Activated CD4-positive, alpha-beta T cell treated with anti-CD3 and anti-CD28 coated beads for 36 hours (primary cell): ENCODE data around the gene ADGRD1. TPM values are rescaled to one million over a fixed set of nuclear protein-coding genes. Genes with fewer than 3 reads are reported as not detected.
"Not testable (repeated sequence)": the region's sequence is repeated elsewhere in the genome, so short reads cannot be mapped to it uniquely, and the experiment has no call there.

ENCODE experiments used
- ATAC-seq: fragments of 200-7000 bp; cut with Tn5 transposase; one replicate; pipeline ENCODE4 v1.10.0; 2021; ENCODE audit warnings: mild to moderate bottlenecking, moderate library complexity
- CTCF ChIA-PET: fragments of 350-600 bp; sonication (Branson Sonifier 250); formaldehyde crosslinking; loops from one replicate; lab custom pipeline; 2021; ENCODE audit warnings: antibody characterized with exemption; lab: Charles Lee
- POLR2A ChIA-PET: fragments of 350-600 bp; sonication (Branson Sonifier 250); formaldehyde crosslinking; loops from one replicate; lab custom pipeline; 2021; ENCODE audit warnings: antibody characterized with exemption, inconsistent platforms; lab: Charles Lee
- DNase-seq: peaks from one replicate; pipeline ENCODE4 v3.0.0-alpha.2; 2020
- H3K27ac Mint-ChIP-seq: one replicate; pipeline ENCODE4 v1.8.0; 2021; ENCODE audit warnings: mixed read lengths
- H3K27me3 Mint-ChIP-seq: one replicate; pipeline ENCODE4 v1.8.0; 2021; ENCODE audit warnings: mixed read lengths
- H3K36me3 Mint-ChIP-seq: one replicate; pipeline ENCODE4 v1.8.0; 2021; ENCODE audit warnings: low read depth, mixed read lengths
- H3K4me1 Mint-ChIP-seq: one replicate; pipeline ENCODE4 v1.8.0; 2021; ENCODE audit warnings: mixed read lengths
- H3K4me3 Mint-ChIP-seq: one replicate; pipeline ENCODE4 v1.8.0; 2021; ENCODE audit warnings: mild to moderate bottlenecking, moderate library complexity, mixed read lengths
- H3K9me3 Mint-ChIP-seq: one replicate; pipeline ENCODE4 v1.8.0; 2021; ENCODE audit warnings: low read depth, mixed read lengths
- intact Hi-C, 2 experiments: fragments of 100-400 bp; cut with DNase I in 1 of 2; cut with micrococcal nuclease in 1 of 2; formaldehyde crosslinking; loops; one replicate each; pipeline versions ENCODE4 v1.14.2 to v1.15.1; 2022 to 2024; cut with DNase I, micrococcal nuclease
- total RNA-seq, 2 experiments: library from RNA; stranded (reverse); gene quantifications; one replicate each; pipeline ENCODE4 v1.2.3, GENCODE V29; 2021

ADGRD1 gene
- total RNA-seq, 2 experiments from 2014 or later, result 1.8 to 2.3 TPM

GRCh38 chr12:131122631-131123030 is 168.9 kb downstream of the ADGRD1 start:
- Mint-ChIP-seq H3K4me1 (no peaks in the 10 kb centered on the region), H3K27ac (no peak overlapping the region), H3K4me3 (no peak overlapping the region), H3K27me3 (no peaks in the 10 kb centered on the region), H3K36me3 (no peaks in the 10 kb centered on the region), H3K9me3 (no peaks in the 10 kb centered on the region)
- DNase-seq (no peak), ATAC-seq (no peak)
- intact Hi-C loops, result no loop called here
- CTCF ChIA-PET, result interaction anchor here (2.8 kb wide), 1 partner anchor 17 kb away, joined by 15 read pairs; no protein-coding TSS in a partner anchor
- POLR2A ChIA-PET, result no interaction called here

- ATAC-seq, result no peak
- no peak for DNase-seq
- Mint-ChIP-seq H3K4me1 (no peaks in the 10 kb centered on the region), H3K36me3 (no peaks in the 10 kb centered on the region), H3K4me3 (no peak overlapping the region), H3K27ac (no peak overlapping the region), H3K27me3 (no peaks in the 10 kb centered on the region), H3K9me3 (no peaks in the 10 kb centered on the region)
- CTCF ChIA-PET, result interaction anchor here (0.7 to 2.8 kb wide), 2 partner anchors 19 to 759 kb away, joined by 3 to 15 read pairs; no protein-coding TSS in a partner anchor
- POLR2A ChIA-PET, result no interaction called here
- intact Hi-C loops, result no loop called here
Observed at GRCh38 chr12:131123817-131124216, 170.1 kb downstream of the ADGRD1 start.

GRCh38 chr12:131124487-131125280 is 171.0 kb downstream of the ADGRD1 start:
- no peak overlapping the region for H3K27ac Mint-ChIP-seq

GRCh38 chr12:131126662-131127173 is 173.0 kb downstream of the ADGRD1 start:
- no peak for DNase-seq
- no peaks in the 10 kb centered on the region for H3K4me1 Mint-ChIP-seq
- H3K4me3 Mint-ChIP-seq, result no peak overlapping the region
- H3K27me3 Mint-ChIP-seq, result no peaks in the 10 kb centered on the region
- no peak for ATAC-seq
- CTCF ChIA-PET, result interaction anchor here (1.0 to 1.9 kb wide), 3 partner anchors 16 to 23 kb away, joined by 3 to 10 read pairs (median 7); no protein-coding TSS in a partner anchor
- intact Hi-C loops, result no loop called here
- POLR2A ChIA-PET, result interaction anchor here (1.2 kb wide), 1 partner anchor 21 kb away, joined by 3 read pairs; no protein-coding TSS in a partner anchor
- no peaks in the 10 kb centered on the region for H3K36me3 Mint-ChIP-seq
- H3K27ac Mint-ChIP-seq, result no peak overlapping the region
- H3K9me3 Mint-ChIP-seq, result no peaks in the 10 kb centered on the region

More at GRCh38 chr12:131124487-131125280, 171.0 kb downstream of the ADGRD1 start:
- Mint-ChIP-seq H3K27me3 (no peaks in the 10 kb centered on the region), H3K4me1 (no peaks in the 10 kb centered on the region), H3K9me3 (no peaks in the 10 kb centered on the region), H3K4me3 (no peak overlapping the region), H3K36me3 (no peaks in the 10 kb centered on the region)
- ChIA-PET CTCF (interaction anchor here (0.7 to 2.8 kb wide), 2 partner anchors 19 to 758 kb away, joined by 3 to 15 read pairs; no protein-coding TSS in a partner anchor), POLR2A (no interaction called here)
- no peak for DNase-seq
- intact Hi-C loops, result no loop called here
- ATAC-seq, result no peak

- POLR2A ChIA-PET, result no interaction called here
- CTCF ChIA-PET, result no interaction called here
Observed at GRCh38 chr12:131128556-131128955, 174.8 kb downstream of the ADGRD1 start.

GRCh38 chr12:131128966-131129619 is 175.4 kb downstream of the ADGRD1 start:
- CTCF ChIA-PET, H3K4me3 Mint-ChIP-seq, POLR2A ChIA-PET, H3K4me1 Mint-ChIP-seq, DNase-seq, intact Hi-C loops, H3K36me3 Mint-ChIP-seq, H3K9me3 Mint-ChIP-seq, H3K27ac Mint-ChIP-seq, H3K27me3 Mint-ChIP-seq, ATAC-seq: not testable (repeated sequence)

More at GRCh38 chr12:131128556-131128955, 174.8 kb downstream of the ADGRD1 start:
- Mint-ChIP-seq H3K4me1 (no peaks in the 10 kb centered on the region), H3K36me3 (no peaks in the 10 kb centered on the region), H3K4me3 (no peak overlapping the region), H3K9me3 (no peaks in the 10 kb centered on the region), H3K27ac (no peak overlapping the region), H3K27me3 (no peaks in the 10 kb centered on the region)
- no peak for DNase-seq
- intact Hi-C loops, result no loop called here
- ATAC-seq, result no peak

GRCh38 chr12:131129839-131130238 is 176.1 kb downstream of the ADGRD1 start:
- ChIA-PET CTCF (interaction anchor here (1.2 kb wide), 1 partner anchor 21 kb away, joined by 3 read pairs; no protein-coding TSS in a partner anchor), POLR2A (interaction anchor here (0.5 to 0.6 kb wide), 2 partner anchors 48 to 109 kb away, joined by 3 to 7 read pairs; no protein-coding TSS in a partner anchor)
- intact Hi-C loops, result loop anchor here (5.0 to 10.0 kb wide), 2 partner anchors 38 to 215 kb away; no protein-coding TSS in a partner anchor
- ATAC-seq (no peak), DNase-seq (no peak)
- Mint-ChIP-seq H3K27ac (no peak overlapping the region), H3K27me3 (no peaks in the 10 kb centered on the region), H3K4me3 (no peak overlapping the region), H3K36me3 (no peaks in the 10 kb centered on the region), H3K9me3 (no peaks in the 10 kb centered on the region), H3K4me1 (no peaks in the 10 kb centered on the region)

- no peak for DNase-seq
- no peaks in the 10 kb centered on the region for H3K9me3 Mint-ChIP-seq
- H3K27me3 Mint-ChIP-seq, result no peaks in the 10 kb centered on the region
- intact Hi-C loops, result loop anchor here (5.0 to 10.0 kb wide), 2 partner anchors 38 to 216 kb away; no protein-coding TSS in a partner anchor
- no peaks in the 10 kb centered on the region for H3K36me3 Mint-ChIP-seq
- H3K4me1 Mint-ChIP-seq, result no peaks in the 10 kb centered on the region
- ATAC-seq, result no peak
- POLR2A ChIA-PET, result interaction anchor here (0.5 to 0.6 kb wide), 2 partner anchors 47 to 109 kb away, joined by 3 to 7 read pairs; no protein-coding TSS in a partner anchor
- H3K27ac Mint-ChIP-seq, result no peak overlapping the region
- CTCF ChIA-PET, result interaction anchor here (1.2 to 4.9 kb wide), 2 partner anchors 21 to 25 kb away, joined by 3 to 102 read pairs; no protein-coding TSS in a partner anchor
- no peak overlapping the region for H3K4me3 Mint-ChIP-seq
Observed at GRCh38 chr12:131130311-131130911, 176.7 kb downstream of the ADGRD1 start.

- Mint-ChIP-seq H3K4me3 (no peak overlapping the region), H3K27me3 (no peaks in the 10 kb centered on the region), H3K27ac (no peak overlapping the region), H3K9me3 (no peaks in the 10 kb centered on the region), H3K4me1 (no peaks in the 10 kb centered on the region), H3K36me3 (no peaks in the 10 kb centered on the region)
- no peak for DNase-seq
- ATAC-seq, result no peak
- ChIA-PET CTCF (interaction anchor here (0.9 to 4.9 kb wide), 5 partner anchors 15 to 50 kb away, joined by 3 to 102 read pairs (median 11); no protein-coding TSS in a partner anchor), POLR2A (interaction anchor here (0.6 kb wide), 1 partner anchor 27 kb away, joined by 4 read pairs; no protein-coding TSS in a partner anchor)
- intact Hi-C loops, result loop anchor here (5.0 to 10.0 kb wide), 2 partner anchors 39 to 216 kb away; no protein-coding TSS in a partner anchor
Observed at GRCh38 chr12:131131077-131131807, 177.5 kb downstream of the ADGRD1 start.

- Mint-ChIP-seq H3K4me1 (no peaks in the 10 kb centered on the region), H3K36me3 (no peaks in the 10 kb centered on the region), H3K4me3 (no peak overlapping the region), H3K27me3 (no peaks in the 10 kb centered on the region), H3K27ac (no peak overlapping the region), H3K9me3 (no peaks in the 10 kb centered on the region)
- ChIA-PET POLR2A (interaction anchor here (0.6 kb wide), 1 partner anchor 27 kb away, joined by 4 read pairs; no protein-coding TSS in a partner anchor), CTCF (interaction anchor here (0.5 to 4.9 kb wide), 16 partner anchors 15 to 413 kb away, joined by 3 to 102 read pairs (median 4); no protein-coding TSS in a partner anchor)
- ATAC-seq, result no peak
- no peak for DNase-seq
- intact Hi-C loops, result loop anchor here (1.0 to 10.0 kb wide), 7 partner anchors 27 to 370 kb away; no protein-coding TSS in a partner anchor
Observed at GRCh38 chr12:131131808-131132117, 178.1 kb downstream of the ADGRD1 start.
